Mammary epithelial cell (primary cell): Measurements from ENCODE around the gene GADD45B.
"Not testable (repeated sequence)": the region's sequence is repeated elsewhere in the genome, so short reads cannot be mapped to it uniquely, and the experiment has no call there.

Experiments
- EZH2 ChIP-seq: IDR thresholded peaks from 2 replicates; pipeline ENCODE4 v1.6.1; 2012; ENCODE audit warnings: low read length, inconsistent platforms, borderline replicate concordance
- TF ChIP-seq, protein P1 (sequence below), 2 donors: IDR thresholded peaks in 1 of 2; conservative IDR thresholded peaks in 1 of 2; 2 replicates each; pipeline ENCODE4 v1.5.1; 2011 to 2012; ENCODE audit warnings: inconsistent platforms in 2 of 2, low read length in 2 of 2, mild to moderate bottlenecking in 2 of 2, control low read depth in 1 of 2, low read depth in 1 of 2; ENCODE audit not compliant: insufficient read depth in 1 of 2; ENCODE audit errors: extremely low read depth in 1 of 2

- TF ChIP-seq, protein P1, sequence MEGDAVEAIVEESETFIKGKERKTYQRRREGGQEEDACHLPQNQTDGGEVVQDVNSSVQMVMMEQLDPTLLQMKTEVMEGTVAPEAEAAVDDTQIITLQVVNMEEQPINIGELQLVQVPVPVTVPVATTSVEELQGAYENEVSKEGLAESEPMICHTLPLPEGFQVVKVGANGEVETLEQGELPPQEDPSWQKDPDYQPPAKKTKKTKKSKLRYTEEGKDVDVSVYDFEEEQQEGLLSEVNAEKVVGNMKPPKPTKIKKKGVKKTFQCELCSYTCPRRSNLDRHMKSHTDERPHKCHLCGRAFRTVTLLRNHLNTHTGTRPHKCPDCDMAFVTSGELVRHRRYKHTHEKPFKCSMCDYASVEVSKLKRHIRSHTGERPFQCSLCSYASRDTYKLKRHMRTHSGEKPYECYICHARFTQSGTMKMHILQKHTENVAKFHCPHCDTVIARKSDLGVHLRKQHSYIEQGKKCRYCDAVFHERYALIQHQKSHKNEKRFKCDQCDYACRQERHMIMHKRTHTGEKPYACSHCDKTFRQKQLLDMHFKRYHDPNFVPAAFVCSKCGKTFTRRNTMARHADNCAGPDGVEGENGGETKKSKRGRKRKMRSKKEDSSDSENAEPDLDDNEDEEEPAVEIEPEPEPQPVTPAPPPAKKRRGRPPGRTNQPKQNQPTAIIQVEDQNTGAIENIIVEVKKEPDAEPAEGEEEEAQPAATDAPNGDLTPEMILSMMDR (conservative IDR thresholded peaks at IDR 0.05 in 1 of 2, IDR thresholded peaks at IDR 0.05 in 1 of 2; ENCODE audit: extremely low read depth in 1 of 2, insufficient read depth in 1 of 2, low read depth in 1 of 2, low read length in 2 of 2): not testable (repeated sequence)
- TF ChIP-seq EZH2: not testable (repeated sequence)
Measured at GRCh38 chr19:2463694-2464093, 12.2 kb upstream of the GADD45B start.
